HCT116 (cell line): ENCODE measurements around the gene MAML2. TPM values are rescaled to one million over a fixed set of nuclear protein-coding genes. Genes with fewer than 3 reads are reported as not detected.

ENCODE experiments used
- ATAC-seq: fragments of 200-7000 bp; cut with Tn5 transposase; 2 replicates; pipeline ENCODE4 v1.9.1; 2020; ENCODE audit warnings: mild to moderate bottlenecking, moderate library complexity
- BruUV-seq: library from RNA; stranded (reverse); fragments of 400-500 nt; replicated peaks from 2 replicates; lab custom pipeline; 2021; lab: Mats Ljungman, UMichigan
- CTCF ChIA-PET: fragments of 300-600 bp; sonication (Branson Sonifier 250); formaldehyde crosslinking; loops from one replicate; lab custom pipeline; 2021; ENCODE audit warnings: antibody characterized with exemption; lab: Charles Lee
- POLR2A ChIA-PET: fragments of 300-600, 350-600 bp; sonication (Branson Sonifier 250); formaldehyde crosslinking; loops from one replicate; lab custom pipeline; 2021; ENCODE audit warnings: antibody characterized with exemption; lab: Charles Lee
- RAD21 ChIA-PET, 2 experiments: fragments of 300-600 bp; sonication (Branson Sonifier 250); formaldehyde crosslinking; loops; one replicate each; lab custom pipeline; 2023; ENCODE audit warnings: low total read pairs in 2 of 2; ENCODE audit not compliant: uncharacterized antibody in 2 of 2, unreplicated experiment in 2 of 2, low non-redundant PET in 1 of 2; lab: Charles Lee
- DNase-seq: peaks from one replicate; pipeline ENCODE4 v3.0.0-alpha.2; 2010; ENCODE audit warnings: low read depth, low spot score
- H2AFZ ChIP-seq: fragments of 200-600 bp; shearing (Covaris generic), sonication (generic); 2 replicates; pipeline ENCODE4 v1.6.1; 2017; ENCODE audit warnings: low read depth, mixed run types, mixed read lengths, antibody characterized with exemption, low read length; ENCODE audit not compliant: poor library complexity, severe bottlenecking
- H3K27ac ChIP-seq: 2 replicates; pipeline ENCODE4 v1.5.1; 2012; ENCODE audit warnings: low read depth, low read length
- H3K27me3 ChIP-seq: fragments of 200-600 bp; sonication (generic); 2 replicates; pipeline ENCODE4 v1.6.1; 2016; ENCODE audit warnings: mixed run types, low read length, mixed read lengths; ENCODE audit not compliant: insufficient read depth
- H3K36me3 ChIP-seq, 2 experiments: fragments of 200-500 bp in 1 of 2; fragments of 200-600 bp in 1 of 2; sonication (Bioruptor generic) in 1 of 2; sonication (generic) in 1 of 2; 2 replicates each; pipeline versions ENCODE4 v1.5.1 to v1.6.1; 2014 to 2016; ENCODE audit warnings: low read length in 2 of 2, inconsistent platforms in 1 of 2, mixed read lengths in 1 of 2, mixed run types in 1 of 2; ENCODE audit not compliant: insufficient read depth in 2 of 2, control insufficient read depth in 1 of 2
- H3K4me1 ChIP-seq, 2 experiments: fragments of 200-600 bp in 1 of 2; sonication (generic) in 1 of 2; 2 replicates each; pipeline versions ENCODE4 v1.5.1 to v1.6.1; 2012 to 2017; ENCODE audit warnings: low read length in 2 of 2, inconsistent platforms in 1 of 2, mild to moderate bottlenecking in 1 of 2, mixed read lengths in 1 of 2, mixed run types in 1 of 2, moderate library complexity in 1 of 2; ENCODE audit not compliant: insufficient read depth in 2 of 2, control insufficient read depth in 1 of 2
- H3K4me2 ChIP-seq: fragments of 200-600 bp; sonication (generic); 2 replicates; pipeline ENCODE4 v1.6.1; 2017; ENCODE audit warnings: mixed run types, low read length, mixed read lengths
- H3K4me3 ChIP-seq, 2 experiments: fragments of 200-600 bp in 1 of 2; sonication (generic) in 1 of 2; replicated peaks in 1 of 2; 2 replicates each; pipeline ENCODE4 v1.5.1; 2011 to 2016; ENCODE audit warnings: low read length in 2 of 2, control low read depth in 1 of 2, low read depth in 1 of 2, mild to moderate bottlenecking in 1 of 2, mixed read lengths in 1 of 2, mixed run types in 1 of 2
- H3K79me2 ChIP-seq: fragments of 200-600 bp; sonication (generic); 2 replicates; pipeline ENCODE4 v1.6.1; 2017; ENCODE audit warnings: mild to moderate bottlenecking, mixed run types, low read length, moderate library complexity, mixed read lengths; ENCODE audit not compliant: insufficient read depth
- H3K9ac ChIP-seq: fragments of 200-600 bp; sonication (generic); 2 replicates; pipeline ENCODE4 v1.6.1; 2016; ENCODE audit warnings: low read length, mixed read lengths
- H3K9me2 ChIP-seq: fragments of 200-600 bp; sonication (generic), shearing (Covaris generic); 2 replicates; pipeline ENCODE4 v1.6.1; 2017; ENCODE audit warnings: mixed run types, mild to moderate bottlenecking, moderate library complexity; ENCODE audit not compliant: insufficient read depth
- H3K9me3 ChIP-seq, 2 experiments: fragments of 200-500 bp in 1 of 2; fragments of 200-600 bp in 1 of 2; sonication (Bioruptor generic) in 1 of 2; sonication (generic) in 1 of 2; 2 replicates each; pipeline ENCODE4 v1.6.1; 2014 to 2017; ENCODE audit warnings: low read length in 2 of 2, mixed read lengths in 2 of 2, inconsistent platforms in 1 of 2, low read depth in 1 of 2, mild to moderate bottlenecking in 1 of 2, mixed run types in 1 of 2, moderate library complexity in 1 of 2; ENCODE audit not compliant: control insufficient read depth in 1 of 2, insufficient read depth in 1 of 2
- H4K20me1 ChIP-seq: fragments of 200-600 bp; sonication (generic), shearing (Covaris generic); 2 replicates; pipeline ENCODE4 v1.6.1; 2017; ENCODE audit warnings: mixed run types, mild to moderate bottlenecking, moderate library complexity; ENCODE audit not compliant: insufficient read depth
- EGR1 ChIP-seq: IDR thresholded peaks from 2 replicates; pipeline ENCODE4 v1.6.1; 2012; ENCODE audit warnings: low read depth
- ELF1 ChIP-seq: IDR thresholded peaks from 2 replicates; pipeline ENCODE4 v1.6.1; 2012; ENCODE audit warnings: low read depth, borderline replicate concordance
- FOSL1 ChIP-seq: IDR thresholded peaks from 2 replicates; pipeline ENCODE4 v1.6.1; 2012; ENCODE audit warnings: low read depth
- JUND ChIP-seq: IDR thresholded peaks from 2 replicates; pipeline ENCODE4 v1.6.1; 2012
- RAD21 ChIP-seq: IDR thresholded peaks from 2 replicates; pipeline ENCODE4 v1.6.1; 2012; ENCODE audit warnings: low read depth, mild to moderate bottlenecking
- YY1 ChIP-seq: IDR thresholded peaks from 2 replicates; pipeline ENCODE4 v1.6.1; 2011; ENCODE audit warnings: low read length, low read depth, moderate library complexity, mild to moderate bottlenecking; ENCODE audit not compliant: insufficient replicate concordance; ENCODE audit errors: extremely low read depth
- intact Hi-C: fragments of 100-400 bp; cut with micrococcal nuclease; formaldehyde crosslinking; loops from 2 replicates; pipeline ENCODE4 v1.10.0; 2022
- total RNA-seq: library from RNA; stranded (reverse); gene quantifications from one replicate; pipeline ENCODE4 v1.2.1, GENCODE V29; 2021; ENCODE audit not compliant: unreplicated experiment
- TF ChIP-seq, protein P1 (sequence below): IDR thresholded peaks from 2 replicates; pipeline ENCODE4 v1.6.1; 2012; ENCODE audit warnings: low read depth

The MAML2 gene
- total RNA-seq, 1 experiment from 2014 or later = 2.6 TPM

DNA sequence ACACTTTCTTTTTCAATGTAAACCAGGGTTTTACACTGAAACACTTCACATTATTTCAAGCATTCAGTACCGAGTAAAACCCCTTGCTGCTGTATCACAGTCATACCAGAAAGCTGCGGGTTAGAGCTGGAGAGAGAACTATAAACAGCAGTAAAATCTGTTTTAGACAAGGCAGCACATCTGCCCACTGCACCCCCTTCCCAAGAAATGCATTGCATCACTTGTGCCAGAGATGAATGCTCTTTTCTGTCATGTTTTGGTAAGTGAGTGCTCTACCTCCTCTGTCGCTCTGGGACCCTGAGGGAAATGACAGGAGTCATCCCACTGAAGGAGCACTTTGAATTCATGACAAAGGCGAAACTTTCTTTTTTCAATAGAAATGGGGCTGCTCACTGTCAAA is 107.2 kb downstream of the MAML2 start:
- H3K9ac ChIP-seq = no peak overlapping the region
- H3K4me3 ChIP-seq = no peak overlapping the region
- H2AFZ ChIP-seq = no peak overlapping the region
- H3K27me3 ChIP-seq = no peaks in the 10 kb centered on the region
- H3K27ac ChIP-seq = no peak overlapping the region
- no TSS peak for BruUV-seq
- intact Hi-C loops = no loop called here
- H3K4me1 ChIP-seq = no peaks in the 10 kb centered on the region
- no peaks in the 10 kb centered on the region for H4K20me1 ChIP-seq
- no peak overlapping the region for H3K4me2 ChIP-seq
- H3K79me2 ChIP-seq = no peaks in the 10 kb centered on the region
- DNase-seq (no peak), ATAC-seq (no peak)
- no peaks in the 10 kb centered on the region for H3K36me3 ChIP-seq
- ChIA-PET CTCF (no interaction called here), POLR2A (no interaction called here), RAD21 (no interaction called here)
- no peaks in the 10 kb centered on the region for H3K9me2 ChIP-seq
- TF ChIP-seq ELF1 = no peak
- TF ChIP-seq FOSL1 = no peak
- no peak for TF ChIP-seq RAD21
- no peak for TF ChIP-seq EGR1
- no peak for TF ChIP-seq YY1
- TF ChIP-seq, protein P1, sequence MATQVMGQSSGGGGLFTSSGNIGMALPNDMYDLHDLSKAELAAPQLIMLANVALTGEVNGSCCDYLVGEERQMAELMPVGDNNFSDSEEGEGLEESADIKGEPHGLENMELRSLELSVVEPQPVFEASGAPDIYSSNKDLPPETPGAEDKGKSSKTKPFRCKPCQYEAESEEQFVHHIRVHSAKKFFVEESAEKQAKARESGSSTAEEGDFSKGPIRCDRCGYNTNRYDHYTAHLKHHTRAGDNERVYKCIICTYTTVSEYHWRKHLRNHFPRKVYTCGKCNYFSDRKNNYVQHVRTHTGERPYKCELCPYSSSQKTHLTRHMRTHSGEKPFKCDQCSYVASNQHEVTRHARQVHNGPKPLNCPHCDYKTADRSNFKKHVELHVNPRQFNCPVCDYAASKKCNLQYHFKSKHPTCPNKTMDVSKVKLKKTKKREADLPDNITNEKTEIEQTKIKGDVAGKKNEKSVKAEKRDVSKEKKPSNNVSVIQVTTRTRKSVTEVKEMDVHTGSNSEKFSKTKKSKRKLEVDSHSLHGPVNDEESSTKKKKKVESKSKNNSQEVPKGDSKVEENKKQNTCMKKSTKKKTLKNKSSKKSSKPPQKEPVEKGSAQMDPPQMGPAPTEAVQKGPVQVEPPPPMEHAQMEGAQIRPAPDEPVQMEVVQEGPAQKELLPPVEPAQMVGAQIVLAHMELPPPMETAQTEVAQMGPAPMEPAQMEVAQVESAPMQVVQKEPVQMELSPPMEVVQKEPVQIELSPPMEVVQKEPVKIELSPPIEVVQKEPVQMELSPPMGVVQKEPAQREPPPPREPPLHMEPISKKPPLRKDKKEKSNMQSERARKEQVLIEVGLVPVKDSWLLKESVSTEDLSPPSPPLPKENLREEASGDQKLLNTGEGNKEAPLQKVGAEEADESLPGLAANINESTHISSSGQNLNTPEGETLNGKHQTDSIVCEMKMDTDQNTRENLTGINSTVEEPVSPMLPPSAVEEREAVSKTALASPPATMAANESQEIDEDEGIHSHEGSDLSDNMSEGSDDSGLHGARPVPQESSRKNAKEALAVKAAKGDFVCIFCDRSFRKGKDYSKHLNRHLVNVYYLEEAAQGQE = no peak
- TF ChIP-seq JUND = no peak
- H3K9me3 ChIP-seq = no peaks in the 10 kb centered on the region
